ENCODE measurements around the gene AGBL1.

- no peak for TF ChIP-seq EZH2phosphoT487 (IDR thresholded peaks at IDR 0.05; ENCODE audit: unreplicated experiment)
- TF ChIP-seq, protein P1, sequence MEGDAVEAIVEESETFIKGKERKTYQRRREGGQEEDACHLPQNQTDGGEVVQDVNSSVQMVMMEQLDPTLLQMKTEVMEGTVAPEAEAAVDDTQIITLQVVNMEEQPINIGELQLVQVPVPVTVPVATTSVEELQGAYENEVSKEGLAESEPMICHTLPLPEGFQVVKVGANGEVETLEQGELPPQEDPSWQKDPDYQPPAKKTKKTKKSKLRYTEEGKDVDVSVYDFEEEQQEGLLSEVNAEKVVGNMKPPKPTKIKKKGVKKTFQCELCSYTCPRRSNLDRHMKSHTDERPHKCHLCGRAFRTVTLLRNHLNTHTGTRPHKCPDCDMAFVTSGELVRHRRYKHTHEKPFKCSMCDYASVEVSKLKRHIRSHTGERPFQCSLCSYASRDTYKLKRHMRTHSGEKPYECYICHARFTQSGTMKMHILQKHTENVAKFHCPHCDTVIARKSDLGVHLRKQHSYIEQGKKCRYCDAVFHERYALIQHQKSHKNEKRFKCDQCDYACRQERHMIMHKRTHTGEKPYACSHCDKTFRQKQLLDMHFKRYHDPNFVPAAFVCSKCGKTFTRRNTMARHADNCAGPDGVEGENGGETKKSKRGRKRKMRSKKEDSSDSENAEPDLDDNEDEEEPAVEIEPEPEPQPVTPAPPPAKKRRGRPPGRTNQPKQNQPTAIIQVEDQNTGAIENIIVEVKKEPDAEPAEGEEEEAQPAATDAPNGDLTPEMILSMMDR (conservative IDR thresholded peaks at IDR 0.05; ENCODE audit: low read depth in 2 of 2): no peak
- TF ChIP-seq STAT1 (IDR thresholded peaks at IDR 0.05; ENCODE audit: unreplicated experiment): no peak
Observed at GRCh38 chr15:86121568-86122225, 42.0 kb downstream of the AGBL1 start.

All from GM23338 (cell line).